HTERT RPE-1 (cell line): ENCODE results near the gene FUT7.

Experiments used
- in situ Hi-C: fragments of 300-500 bp; cut with MboI; formaldehyde crosslinking; loops from 4 replicates; pipeline ENCODE4 v1.14.3; 2020; ENCODE audit warnings: low sequenced_read_pairs

Gene FUT7, protein sequence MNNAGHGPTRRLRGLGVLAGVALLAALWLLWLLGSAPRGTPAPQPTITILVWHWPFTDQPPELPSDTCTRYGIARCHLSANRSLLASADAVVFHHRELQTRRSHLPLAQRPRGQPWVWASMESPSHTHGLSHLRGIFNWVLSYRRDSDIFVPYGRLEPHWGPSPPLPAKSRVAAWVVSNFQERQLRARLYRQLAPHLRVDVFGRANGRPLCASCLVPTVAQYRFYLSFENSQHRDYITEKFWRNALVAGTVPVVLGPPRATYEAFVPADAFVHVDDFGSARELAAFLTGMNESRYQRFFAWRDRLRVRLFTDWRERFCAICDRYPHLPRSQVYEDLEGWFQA

DNA sequence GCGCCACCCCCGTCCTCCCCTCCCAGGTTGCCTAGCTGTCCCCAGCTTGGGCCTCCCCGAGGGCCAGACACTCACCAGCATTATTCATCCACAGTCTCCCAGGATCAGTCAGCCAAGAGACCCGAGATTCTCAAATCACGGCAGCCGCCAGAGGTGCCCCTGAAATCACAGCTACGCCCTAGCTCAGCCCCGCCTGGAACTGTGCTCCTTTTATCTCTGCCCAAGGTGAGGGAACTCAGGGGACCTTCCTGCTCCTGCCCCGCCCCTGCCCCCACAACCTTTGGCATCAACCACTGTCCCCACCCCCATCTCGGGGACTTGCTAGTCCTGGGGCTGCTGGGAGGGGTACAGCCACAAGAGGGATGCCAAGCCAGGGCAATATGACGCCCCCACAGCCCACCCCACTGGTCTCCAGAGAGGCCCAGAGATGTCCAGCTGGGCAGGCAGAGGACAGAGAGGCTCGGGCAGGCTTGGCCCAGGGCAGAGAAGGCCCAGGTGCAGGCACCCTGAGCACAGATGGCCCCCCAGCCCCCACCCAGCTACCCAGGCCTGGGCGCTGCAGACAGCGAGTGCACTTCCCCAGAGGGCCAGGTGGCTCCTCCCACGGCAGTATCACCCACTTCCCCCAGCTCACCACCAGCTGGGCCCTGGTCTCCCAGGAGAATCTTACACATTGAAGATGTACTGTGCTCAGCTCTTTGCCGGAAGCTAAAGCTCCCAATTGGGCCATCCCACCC is at the start of gene FUT7:
Gene FUT7 (minus strand): TSS at position 185 of the 737 bp plus-strand sequence. CDS start 97 bp downstream, at position 88.
- in situ Hi-C loops: no loop called here

DNA sequence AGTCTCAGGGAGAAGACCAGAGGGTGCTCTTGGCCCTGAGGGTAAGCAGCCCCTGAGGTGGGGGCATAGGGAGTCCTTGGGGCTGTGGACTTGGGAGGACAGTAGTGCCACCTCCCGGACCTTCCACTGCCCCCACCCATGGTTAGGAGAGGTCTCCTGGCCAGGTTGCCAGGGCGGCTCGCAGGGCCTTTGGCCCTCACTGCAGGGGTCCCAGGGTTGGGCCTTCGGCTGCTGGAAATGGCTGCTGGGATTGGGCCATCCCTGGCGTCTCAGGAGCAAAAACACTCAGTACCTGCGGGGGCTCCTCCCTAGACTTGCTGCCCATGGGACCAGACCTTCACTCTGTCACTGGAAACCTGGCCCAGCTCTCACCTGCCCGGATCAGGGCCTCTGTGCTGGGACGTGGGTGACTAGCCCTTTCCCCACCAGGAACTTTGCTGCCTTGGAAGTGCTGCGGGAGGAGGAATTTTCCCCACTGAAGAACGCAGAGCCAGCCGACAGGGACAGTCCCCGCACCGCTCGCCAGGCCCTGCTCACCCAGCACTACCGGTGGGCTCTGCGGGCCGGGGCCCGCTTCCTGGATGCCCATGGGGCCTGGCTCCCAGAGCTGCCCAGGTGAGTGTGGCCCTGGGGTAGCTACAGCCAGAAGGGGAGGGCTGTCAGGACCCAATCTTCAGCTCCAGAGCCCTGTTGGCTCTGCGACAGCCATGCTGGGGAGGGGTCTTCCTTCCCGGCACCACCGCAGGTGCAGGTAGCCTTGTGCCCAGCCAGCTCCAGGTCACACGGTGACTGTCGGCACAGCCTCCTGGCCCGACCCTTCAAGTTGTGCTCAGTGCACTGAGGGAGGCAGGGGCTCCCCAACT is 48.6 kb upstream of the FUT7 start:
- in situ Hi-C loops: no loop called here

DNA sequence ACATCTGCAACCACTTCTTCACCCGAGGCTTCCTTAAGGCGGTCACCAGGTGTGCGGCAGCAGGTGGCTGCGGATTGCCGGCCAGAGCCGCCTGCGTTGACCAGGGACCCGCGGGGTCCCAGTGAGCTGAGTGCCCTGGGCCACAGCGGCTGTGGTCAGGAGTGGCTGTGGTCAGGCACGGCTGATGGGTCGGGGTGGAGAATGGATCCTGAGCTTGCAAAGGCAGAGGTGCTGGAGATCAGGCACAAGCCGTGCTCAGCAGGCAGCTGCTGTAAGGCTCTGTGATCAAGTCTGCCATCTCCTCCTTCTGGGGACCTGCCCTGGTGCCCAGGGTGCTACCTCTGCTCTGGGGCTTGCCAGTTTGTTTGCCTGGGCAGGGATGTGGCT is 47.5 kb upstream of the FUT7 start:
- in situ Hi-C loops: no loop called here

DNA sequence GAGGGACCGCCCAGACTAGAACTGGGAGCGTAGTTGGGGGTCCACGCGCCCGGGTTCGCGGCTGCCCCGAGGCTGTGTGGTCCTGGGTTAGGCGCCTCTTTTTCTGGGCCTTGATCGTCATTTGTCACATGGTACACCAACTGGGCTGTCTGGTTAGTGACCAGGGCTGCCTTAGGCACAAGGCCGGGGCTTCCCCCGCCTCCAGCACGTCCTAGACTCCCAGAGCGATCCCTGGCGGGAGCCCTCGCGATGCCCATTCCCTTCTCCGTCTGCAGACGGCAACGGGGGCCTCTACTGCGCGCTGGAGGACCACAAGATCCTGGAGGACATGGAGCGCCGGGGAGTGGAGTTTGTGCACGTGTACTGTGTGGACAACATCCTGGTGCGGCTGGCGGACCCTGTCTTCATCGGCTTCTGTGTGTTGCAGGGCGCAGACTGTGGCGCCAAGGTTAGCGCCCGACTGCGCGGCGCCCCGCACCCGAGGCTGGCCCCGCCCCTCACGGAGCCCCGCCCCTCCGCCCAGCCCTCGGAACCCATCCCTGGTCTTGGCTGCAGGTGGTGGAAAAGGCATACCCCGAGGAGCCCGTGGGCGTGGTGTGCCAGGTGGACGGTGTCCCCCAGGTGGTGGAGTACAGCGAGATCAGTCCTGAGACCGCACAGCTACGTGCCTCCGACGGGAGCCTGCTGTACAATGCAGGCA is 47.0 kb upstream of the FUT7 start:
- in situ Hi-C loops: no loop called here

DNA sequence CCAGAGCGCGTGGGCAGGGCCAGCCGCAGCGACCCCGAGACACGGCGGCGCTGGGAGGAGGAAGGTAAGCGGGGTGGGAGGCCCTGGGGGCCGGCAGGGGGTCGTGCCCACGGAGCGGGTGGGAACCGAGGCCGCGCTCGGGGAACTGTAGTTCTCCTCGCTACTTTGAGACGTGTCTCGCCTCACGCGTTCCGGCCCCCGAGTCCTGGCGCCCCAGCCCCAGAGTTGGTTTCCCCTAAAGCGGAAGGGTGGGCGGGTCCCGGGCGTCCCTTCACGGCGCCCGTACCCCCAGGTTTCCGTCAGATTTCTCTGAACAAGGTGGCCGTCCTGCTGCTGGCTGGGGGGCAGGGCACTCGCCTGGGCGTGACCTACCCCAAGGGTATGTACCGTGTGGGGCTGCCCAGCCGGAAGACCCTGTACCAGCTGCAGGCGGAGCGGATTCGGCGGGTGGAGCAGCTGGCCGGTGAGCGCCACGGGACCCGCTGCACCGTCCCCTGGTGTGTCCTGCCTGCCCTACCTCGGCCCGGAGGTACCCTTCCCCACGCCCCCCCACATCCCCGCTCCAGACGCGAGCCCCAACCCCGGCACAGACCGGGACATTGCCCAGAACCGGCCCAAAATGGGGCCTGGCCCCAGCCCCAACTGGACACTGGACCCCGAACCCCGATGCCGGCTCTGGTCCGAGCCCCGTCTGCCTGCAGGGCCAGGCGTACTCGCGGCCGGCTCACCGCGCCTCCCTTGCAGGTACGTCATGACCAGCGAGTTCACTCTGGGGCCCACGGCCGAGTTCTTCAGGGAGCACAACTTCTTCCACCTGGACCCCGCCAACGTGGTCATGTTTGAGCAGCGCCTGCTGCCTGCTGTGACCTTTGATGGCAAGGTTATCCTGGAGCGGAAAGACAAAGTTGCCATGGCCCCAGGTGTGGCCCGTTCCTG is 46.1 kb upstream of the FUT7 start:
- in situ Hi-C loops: no loop called here

DNA sequence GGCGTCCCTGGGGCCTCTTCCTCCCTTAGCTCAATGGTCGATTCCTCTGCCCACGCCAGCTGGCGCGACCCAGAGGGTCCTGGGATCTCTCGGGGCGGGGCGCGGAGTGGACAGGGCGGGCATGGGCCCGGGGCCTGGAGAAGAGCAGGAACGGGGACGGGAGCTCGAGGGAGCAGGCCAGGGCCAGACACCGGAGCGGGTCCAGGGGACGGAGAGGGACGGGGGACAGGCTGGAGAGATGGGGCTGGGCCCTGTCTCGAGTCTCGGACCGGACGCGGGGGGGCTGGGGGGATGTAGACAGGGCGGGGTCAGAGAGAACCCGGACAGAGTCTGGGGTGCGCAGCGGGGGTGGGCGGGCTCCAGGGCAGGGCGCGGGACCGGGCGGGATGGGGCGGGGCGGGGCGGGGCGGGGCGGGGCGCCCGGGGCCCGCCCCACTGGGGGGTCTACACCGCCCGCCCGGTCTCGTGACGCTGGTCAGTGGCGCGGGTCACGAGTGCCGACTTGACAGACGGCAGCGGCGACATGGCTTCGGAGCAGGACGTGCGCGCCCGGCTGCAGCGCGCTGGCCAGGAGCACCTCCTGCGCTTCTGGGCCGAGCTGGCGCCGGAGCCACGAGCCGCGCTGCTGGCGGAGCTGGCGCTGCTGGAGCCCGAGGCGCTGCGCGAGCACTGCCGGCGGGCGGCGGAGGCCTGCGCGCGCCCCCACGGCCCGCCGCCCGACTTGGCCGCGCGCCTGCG is 45.3 kb upstream of the FUT7 start, which contains the start of gene UAP1L1:
Gene UAP1L1 (plus strand): TSS at position 508 of the 738 bp plus-strand sequence. CDS start 16 bp downstream, at position 524.
- in situ Hi-C loops: no loop called here

DNA sequence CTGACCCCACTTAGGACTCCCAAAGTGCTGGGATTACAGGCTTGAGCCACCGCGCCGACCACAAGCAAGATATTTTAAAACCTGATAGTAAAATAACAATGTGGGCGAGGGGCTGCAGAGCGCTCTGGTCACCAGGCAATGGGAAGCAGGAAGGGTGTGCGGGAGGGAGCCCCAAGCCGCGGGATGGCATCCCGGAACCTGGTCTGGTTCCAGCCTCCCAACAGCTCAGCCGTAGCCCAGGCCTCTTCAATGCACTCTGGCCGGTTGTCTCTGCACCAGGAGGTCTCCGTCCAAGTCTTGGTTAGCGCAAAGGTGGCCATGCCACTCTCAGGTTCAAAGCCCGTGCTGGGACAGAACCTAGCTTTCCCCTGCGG is 44.7 kb upstream of the FUT7 start:
- in situ Hi-C loops: no loop called here

DNA sequence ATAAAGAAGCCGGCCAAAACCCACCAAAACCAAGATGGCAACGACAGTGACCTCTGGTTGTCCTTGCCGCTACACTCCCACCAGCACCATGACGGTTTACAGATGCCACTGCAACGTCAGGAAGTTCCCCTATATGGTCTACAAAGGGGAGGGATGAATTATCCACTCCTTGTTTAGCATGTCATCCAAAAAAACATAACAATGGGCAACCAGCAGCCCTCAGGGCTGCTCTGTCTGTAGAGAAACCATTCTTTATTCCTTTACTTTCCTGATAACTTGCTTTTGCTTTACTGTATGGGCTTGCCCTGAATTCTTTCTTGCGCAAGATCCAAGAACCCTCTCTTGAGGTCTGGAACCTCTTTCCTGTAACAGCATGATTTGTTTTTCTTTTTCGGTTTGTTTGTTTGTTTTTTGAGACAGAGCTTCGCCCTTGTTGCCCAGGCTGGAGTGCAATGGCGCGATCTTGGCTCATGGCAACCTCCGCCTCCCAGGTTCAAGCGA is 43.4 kb upstream of the FUT7 start:
- in situ Hi-C loops: no loop called here

DNA sequence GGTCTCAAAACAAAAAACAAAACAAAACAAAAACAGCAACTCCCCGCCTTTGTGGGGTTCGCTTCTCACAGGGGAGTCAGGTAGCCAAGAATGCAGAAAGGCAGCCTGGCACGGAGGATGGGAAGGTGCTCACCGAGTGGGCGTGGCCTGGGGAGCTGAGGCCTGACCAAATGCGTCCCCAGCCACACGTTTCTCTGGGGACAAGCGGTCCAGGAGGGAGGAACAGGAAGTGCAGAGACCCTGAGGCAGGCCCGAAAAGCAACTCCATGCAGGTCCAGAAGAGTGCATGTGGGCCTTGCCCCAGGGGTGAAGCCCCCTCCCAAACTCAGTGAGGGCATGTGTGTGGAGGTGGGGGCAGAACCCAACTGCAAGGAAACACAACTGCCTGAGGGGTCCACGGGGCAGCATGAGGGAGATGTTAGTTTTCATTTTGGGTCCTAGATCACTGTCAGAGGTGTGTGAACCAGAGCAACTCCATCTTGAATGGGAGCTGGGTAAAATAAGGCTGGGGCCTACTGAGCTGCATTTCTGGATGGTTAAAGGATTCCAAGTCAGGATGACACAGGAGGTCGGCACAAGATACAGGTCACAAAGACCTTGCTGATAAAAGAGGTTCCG is 42.9 kb upstream of the FUT7 start:
- in situ Hi-C loops: no loop called here

DNA sequence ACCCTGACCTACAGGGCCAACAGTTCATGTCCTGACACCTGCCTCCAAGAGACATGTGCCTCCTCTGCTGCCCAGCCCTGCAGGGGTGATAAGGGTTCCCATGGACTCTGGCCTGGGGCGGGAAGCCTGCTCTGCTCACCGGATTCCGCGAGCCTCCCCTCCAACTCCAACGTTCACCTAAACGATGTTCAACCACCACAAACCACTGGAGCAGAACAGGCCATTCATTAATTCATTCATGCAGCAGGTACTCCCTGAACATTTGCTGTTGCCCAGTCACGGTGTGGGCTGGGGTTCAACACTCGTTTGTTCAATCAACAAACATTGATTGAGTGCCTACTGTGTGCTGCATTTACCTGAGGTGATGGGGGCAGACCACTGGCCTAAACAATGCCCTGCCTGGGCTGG is 42.1 kb upstream of the FUT7 start:
- in situ Hi-C loops: no loop called here

DNA sequence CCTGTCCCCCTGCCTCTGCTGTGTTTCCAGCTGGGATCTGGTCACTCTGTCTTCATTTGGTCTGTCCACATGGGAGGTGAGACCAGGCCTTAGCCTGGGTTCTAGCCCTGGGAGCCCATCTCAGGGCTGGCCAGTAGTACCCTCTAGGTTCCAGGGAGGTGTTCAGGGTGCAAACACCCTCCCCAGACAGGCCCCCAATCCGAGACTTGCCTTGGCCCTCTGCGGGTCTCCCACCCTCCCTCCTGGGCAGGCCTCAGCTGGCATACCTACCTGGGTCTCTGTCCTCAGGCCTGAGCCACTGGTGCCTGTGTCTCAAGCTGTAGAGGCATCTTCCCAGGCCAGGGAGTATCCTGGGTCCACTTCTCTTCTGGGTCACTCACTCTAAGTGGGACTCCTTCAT is 39.4 kb upstream of the FUT7 start:
- in situ Hi-C loops: no loop called here

DNA sequence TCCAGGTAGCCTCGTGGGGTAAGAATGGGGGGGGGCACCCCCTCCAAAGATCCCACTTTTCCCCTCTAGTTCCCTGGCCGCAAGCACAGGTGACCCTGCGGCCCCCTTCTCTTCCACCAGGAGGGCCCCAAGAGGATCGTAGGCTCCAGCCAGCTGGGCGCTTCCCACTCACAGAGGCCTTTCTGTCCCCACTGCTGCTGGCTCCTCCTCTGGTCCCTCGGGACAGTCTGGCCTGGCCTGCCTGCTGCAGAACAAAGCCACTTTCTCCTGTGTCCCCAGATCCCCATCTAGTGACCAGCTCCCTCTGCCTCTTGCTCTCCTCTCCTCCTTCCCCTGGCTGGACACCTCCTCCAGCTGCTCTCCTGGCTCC is 39.0 kb upstream of the FUT7 start:
- in situ Hi-C loops: no loop called here

DNA sequence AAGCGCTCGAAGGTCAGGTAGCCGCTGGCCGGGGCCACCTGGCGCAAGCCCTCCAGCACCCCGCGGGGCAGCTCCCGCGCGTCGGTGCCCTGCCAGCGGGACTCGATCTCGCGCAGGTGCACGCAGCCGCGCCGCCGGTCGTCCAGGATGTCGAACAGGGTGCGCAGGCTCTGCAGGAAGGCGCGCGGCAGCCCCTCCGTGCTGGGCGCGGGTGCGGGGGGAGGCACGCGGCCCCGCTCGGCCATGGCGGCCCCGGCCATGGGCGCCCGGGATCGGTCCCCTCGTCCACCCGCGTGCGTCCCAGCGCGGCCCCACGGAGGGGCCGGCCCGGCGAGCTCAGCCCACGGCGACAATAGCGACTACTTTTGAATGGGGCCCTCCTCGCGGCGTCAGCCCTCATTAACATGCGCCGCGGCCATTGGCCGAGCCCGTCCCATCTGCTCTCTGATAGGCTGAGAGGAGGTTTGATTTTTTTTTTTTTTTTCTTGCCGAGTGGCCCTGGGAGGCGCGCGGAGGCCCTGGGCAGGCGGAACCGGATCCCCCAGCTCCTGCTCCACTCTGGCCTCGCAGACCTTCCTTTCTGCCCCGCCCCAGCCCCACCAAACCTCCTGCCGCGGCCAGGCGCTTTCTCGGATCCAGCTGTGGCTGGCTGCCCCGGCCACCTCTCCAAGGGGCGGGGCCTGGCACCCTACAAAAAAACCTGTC is 38.5 kb upstream of the FUT7 start, which contains the start of gene SAPCD2:
Gene SAPCD2 (minus strand): TSS at position 357 of the 705 bp plus-strand sequence. CDS start 97 bp downstream, at position 260.
- in situ Hi-C loops: no loop called here

DNA sequence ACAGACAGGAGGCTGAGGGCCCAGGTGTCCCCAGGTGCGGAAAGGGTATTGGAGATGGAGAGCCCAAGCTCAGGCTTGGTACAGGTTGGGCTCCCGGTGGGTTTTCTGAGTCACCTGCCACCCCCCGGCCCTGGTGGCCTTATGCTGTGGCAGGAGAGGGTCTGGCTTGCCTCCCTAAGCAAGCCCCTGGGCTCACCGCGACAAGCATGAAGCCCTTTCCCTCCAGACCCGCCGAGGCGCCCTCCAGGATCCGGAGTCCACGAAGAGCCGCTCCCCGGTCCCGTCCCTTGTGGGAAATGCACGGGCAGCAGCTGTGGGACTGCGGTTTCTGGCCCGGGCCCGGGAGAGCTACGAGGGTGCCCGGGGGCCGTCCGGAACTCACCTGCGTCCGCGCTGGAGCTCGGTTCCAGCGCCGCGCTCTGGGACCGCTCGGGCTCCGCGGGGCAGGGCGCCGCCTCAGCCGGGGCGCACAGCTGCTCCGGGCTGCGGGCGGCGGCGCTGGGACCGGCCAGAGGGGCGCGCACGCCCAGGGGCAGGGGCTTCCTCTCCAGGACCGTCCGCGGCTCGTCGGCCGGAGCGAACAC is 37.7 kb upstream of the FUT7 start:
- in situ Hi-C loops: no loop called here

DNA sequence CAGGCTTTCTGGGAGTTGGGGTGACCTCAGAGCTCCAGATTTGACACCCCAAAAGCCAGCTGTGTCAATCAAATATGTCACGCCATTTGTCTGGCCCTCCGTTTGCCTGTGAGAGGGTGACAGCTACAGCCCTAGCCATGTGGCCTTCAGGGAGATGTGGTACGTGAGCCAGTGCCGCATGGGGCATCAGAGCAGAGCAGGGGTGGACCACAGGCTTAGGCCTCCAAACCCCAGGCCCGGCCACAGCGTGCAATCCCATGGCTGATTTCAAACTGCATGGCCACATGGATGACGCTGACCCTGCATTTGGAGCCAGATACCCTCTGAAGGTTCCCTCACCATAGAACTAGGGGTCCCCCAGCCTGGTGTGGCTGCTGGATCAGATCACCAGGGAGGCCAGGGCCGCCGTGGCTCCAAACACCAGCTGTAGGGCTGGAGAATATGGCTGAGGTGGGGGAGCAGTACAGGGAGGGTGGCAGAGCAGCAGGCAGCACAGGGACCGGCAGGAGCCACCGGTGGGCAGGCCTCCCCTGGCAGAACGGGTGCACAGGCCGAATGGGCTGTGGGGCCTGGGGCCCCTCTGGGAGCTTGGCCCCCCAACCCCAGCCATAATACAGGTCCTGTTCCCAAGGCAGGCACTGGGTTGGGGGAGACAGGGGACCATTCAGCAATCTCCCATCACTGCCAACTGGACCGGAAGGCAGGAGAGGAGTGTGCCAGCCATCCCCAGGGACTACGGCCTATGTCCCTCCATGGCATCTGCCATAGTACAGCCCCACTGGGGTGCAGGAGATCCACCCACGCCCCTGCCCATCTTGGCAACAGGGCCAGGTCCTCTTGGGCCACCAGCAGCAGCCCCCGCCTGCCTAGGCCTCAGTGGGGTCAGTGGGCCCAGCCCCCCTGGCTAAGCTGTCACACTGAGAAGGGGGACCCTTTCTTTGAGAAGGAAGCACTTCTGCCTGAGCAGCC is 36.9 kb upstream of the FUT7 start:
- in situ Hi-C loops: no loop called here

DNA sequence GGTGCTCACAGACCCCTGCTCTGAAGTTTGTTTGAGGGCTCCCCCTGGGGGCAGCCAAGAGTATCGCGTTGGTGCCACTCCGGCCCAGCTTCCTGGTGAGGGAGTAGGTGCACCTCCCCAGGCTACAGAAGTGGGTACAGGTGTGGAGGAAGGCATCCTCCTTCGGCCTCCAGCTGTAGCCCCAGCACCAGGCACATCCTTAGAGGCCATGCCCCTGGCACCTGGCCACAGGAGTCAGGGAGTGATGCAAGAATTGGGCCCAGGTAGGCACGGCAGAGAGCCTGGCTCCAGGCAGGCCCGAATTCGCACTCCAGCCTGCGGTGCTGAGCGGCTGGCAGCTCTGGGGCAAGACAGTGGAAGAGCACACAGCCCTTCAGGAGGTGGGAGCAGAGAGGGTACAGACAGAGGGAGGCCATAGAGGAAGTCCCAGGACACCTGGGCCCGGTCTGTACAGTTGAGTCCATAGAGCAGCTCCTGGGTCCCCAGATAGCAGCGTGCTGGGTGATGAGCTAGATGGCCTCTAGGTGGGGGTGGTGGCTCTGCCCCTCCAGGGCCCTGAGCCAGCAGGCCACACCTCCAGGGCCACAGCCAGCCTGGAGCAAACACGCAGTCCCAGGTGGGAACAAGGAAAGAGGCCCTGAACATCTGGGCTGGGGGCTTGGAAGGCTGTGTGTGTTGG is 36.1 kb upstream of the FUT7 start:
- in situ Hi-C loops: no loop called here
